Dedifferentiated amniotic fluid mesenchymal stem cell (primary cell): Measurements from ENCODE around the gene OR52N1.

Source experiments
- DNase-seq: peaks from one replicate; pipeline ENCODE4 v3.0.0-alpha.2; 2016; ENCODE audit errors: extremely low spot score

The OR52N1 gene

DNA sequence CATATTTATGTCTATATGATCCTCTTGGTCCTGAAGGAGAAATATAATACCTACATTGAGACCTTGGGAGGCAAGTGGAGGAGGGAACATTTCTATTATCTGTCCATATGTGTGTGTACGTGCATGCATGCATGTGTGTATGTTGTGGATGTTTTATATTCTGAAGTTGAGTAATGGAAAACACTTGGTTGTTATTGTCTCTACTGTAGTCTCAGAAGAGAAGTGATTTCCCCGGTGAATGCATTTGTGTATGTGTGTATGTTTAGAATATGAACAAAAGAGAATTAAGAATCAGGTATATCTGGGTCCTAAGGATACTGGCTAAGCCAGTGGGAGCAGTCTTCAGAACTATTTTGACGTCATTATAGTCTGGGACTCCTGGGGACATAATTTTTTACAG lies at the start of gene OR52N1:
Gene OR52N1 (minus strand): TSS at position 101 of the 400 bp plus-strand sequence. CDS start 2,449 bp downstream, outside the sequence.
- no peak for DNase-seq

DNA sequence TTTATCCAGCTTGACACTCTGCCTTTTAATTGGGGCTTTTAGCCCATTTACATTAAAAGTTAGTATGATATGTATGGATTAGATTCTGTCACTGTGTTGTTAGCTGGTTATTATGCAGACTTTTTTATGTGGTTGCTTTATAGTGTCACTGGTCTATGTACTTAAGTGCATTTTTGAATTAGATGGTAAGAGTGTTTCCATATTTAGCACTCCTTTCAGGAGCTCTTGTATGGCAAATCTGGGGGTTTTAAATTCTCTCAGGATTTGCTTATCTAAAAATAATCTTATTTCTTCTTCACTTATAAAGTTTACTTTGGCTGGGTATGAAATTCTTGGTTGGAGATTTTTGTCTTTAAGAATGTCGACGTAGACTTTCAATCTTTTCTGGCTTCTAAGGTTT lies 46.6 kb upstream of the OR52N1 start:
- DNase-seq, result no peak

DNA sequence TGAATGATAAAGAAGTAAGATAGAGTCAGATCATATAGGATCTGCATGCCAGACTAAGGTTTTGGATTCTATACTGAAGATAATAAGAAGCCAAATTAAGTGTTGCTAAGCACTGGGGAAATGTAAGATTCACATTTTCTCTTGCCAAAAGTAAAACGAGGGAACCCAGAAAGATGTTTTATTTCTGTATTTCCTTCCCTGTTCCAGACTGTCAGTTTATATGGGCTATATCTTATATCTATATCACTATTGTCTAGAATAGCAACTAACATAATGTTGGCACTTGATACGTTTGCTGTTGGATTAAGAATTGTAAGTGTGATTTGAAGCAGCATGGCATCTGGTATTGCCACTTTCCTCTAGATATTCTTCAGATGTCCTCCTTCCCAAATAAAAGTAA lies 42.4 kb upstream of the OR52N1 start:
- no peak for DNase-seq

GRCh38 chr11:5831196-5831829 lies 40.2 kb upstream of the OR52N1 start:
- no peak for DNase-seq

GRCh38 chr11:5818245-5818886 lies 27.3 kb upstream of the OR52N1 start:
- DNase-seq, result no peak

GRCh38 chr11:5815534-5815933 lies 24.5 kb upstream of the OR52N1 start:
- DNase-seq, result no peak

GRCh38 chr11:5809905-5810795 lies 19.1 kb upstream of the OR52N1 start:
- DNase-seq, result no peak

GRCh38 chr11:5809122-5809519 lies 18.1 kb upstream of the OR52N1 start:
- DNase-seq, result no peak

DNA sequence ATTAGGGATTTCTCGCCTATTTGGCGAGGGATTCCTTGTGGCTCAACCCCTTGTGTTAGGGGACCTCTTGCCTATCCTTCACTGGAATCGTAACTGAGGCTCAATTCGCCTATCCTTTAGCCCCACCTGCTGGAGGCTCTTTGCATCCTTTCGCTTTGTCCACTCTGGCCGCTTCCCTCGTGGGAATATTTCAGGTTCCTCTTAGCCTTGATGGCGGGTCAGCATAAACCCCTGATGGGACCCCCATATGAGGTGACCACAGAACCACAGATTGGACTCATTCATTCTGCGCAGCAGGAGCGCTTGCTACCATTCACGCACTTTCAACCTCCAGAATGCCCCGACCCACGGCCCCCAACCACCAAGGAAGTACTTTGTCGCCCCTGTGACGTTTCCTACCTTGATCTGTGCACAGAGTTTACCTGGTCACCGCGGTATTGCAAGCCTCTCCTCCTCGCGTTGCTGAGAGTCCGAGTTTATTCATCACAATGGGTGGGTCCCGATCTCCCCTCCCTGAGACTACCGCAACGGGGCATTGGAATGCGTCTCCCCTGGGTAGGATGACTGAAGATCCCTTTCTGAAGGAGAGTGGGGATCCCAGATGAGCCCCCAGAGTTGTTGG lies 17.5 kb upstream of the OR52N1 start, which contains the start of gene OR52N2:
Gene OR52N2 (plus strand): TSS at position 425 of the 622 bp plus-strand sequence. CDS start 11,412 bp downstream, outside the sequence.
- peak; percentile 77 for DNase-seq

GRCh38 chr11:5807580-5807979 lies 16.5 kb upstream of the OR52N1 start:
- DNase-seq, result no peak

GRCh38 chr11:5803982-5804381 lies 12.9 kb upstream of the OR52N1 start:
- no peak for DNase-seq

GRCh38 chr11:5796541-5796940 lies 5.5 kb upstream of the OR52N1 start:
- no peak for DNase-seq

- DNase-seq, result no peak
Observed at GRCh38 chr11:5783255-5783654, 7.8 kb downstream of the OR52N1 start, which contains the start of gene OR52N5. Gene OR52N5, minus strand, starts transcription at chr11:5783355. Its CDS starts 4,721 bp downstream, at chr11:5778634.

DNA sequence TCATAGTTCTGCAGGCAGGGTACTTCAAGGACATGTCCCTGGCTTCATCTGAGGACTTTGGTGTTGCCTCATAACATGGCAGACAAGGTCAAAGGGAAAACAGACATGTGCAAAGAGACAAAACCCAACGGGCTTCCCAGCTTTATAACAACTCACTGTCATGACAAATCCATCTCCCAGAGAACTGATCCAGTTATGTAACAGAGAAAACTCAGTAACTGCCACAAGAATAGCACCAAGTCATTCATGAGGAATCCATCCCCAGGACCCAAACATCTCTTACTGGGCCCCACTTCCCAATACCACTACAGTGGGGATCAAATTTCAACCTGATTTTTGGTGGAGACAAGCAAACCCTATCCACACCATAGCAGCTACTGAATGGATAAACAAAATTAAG lies 24.0 kb downstream of the OR52N1 start:
- no peak for DNase-seq

DNA sequence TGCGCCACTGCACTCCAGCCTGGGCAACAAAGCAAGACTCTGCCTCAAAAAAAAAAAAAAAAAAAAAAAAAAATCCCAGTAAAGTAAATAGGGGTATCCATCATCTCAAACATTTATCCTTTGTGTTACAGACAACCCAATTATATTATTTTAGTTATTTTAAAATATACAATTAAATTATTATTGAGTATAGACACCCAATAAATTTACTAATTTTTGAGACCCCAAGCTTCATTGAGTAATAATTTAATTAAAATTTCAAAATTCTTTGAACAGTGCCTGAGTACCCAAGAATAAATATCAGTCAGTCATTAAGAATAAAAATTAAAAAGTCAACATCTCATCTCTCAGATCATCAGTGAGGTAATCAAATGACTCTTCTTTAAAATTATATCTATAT lies 37.1 kb downstream of the OR52N1 start, which contains the start of gene OR52N4:
Gene OR52N4 (plus strand): TSS at position 301 of the 400 bp plus-strand sequence. CDS start 498 bp downstream, outside the sequence.
- DNase-seq, result no peak

GRCh38 chr11:5749836-5750235 lies 41.2 kb downstream of the OR52N1 start:
- DNase-seq, result no peak

- DNase-seq, result no peak
Observed at GRCh38 chr11:5746614-5747013, 44.5 kb downstream of the OR52N1 start.

DNA sequence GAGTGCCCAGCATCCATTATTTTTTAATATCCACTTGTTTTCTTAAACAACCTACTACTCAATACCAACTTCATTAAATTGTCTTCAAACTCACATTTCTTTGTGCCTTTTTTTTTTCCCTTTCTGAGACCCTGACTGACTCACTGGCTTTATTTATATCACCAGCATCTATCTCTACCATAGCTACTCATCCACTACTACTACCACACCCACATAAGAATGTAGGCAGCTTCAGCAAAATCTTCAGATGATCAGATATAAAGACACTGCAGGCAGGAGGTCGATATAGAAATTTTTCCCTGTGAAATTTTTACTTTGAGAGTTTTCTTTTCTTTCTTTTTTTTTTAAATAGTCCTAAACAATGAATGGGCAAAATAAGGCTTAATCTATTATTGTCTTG lies 52.6 kb downstream of the OR52N1 start:
- no peak for DNase-seq

GRCh38 chr11:5737670-5738392 lies 53.2 kb downstream of the OR52N1 start:
- DNase-seq, result no peak

DNA sequence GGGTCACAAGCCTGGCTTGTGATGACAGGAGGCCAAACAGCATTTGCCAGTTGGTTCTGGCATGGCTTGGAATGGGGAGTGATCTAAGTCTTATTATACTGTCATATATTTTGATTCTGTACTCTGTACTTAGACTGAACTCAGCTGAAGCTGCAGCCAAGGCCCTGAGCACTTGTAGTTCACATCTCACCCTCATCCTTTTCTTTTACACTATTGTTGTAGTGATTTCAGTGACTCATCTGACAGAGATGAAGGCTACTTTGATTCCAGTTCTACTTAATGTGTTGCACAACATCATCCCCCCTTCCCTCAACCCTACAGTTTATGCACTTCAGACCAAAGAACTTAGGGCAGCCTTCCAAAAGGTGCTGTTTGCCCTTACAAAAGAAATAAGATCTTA lies 54.0 kb downstream of the OR52N1 start:
- no peak for DNase-seq
